ENCODE measurements around the gene NAA20.

The NAA20 gene

GRCh38 chr20:20017001-20017843 lies at the start of gene NAA20:
Gene NAA20, plus strand, starts transcription at chr20:20017362. Its CDS starts 35 bp downstream, at chr20:20017397.
- peak; percentile 89 for TF ChIP-seq ZFX (IDR thresholded peaks at IDR 0.05)
- TF ChIP-seq, protein P1, sequence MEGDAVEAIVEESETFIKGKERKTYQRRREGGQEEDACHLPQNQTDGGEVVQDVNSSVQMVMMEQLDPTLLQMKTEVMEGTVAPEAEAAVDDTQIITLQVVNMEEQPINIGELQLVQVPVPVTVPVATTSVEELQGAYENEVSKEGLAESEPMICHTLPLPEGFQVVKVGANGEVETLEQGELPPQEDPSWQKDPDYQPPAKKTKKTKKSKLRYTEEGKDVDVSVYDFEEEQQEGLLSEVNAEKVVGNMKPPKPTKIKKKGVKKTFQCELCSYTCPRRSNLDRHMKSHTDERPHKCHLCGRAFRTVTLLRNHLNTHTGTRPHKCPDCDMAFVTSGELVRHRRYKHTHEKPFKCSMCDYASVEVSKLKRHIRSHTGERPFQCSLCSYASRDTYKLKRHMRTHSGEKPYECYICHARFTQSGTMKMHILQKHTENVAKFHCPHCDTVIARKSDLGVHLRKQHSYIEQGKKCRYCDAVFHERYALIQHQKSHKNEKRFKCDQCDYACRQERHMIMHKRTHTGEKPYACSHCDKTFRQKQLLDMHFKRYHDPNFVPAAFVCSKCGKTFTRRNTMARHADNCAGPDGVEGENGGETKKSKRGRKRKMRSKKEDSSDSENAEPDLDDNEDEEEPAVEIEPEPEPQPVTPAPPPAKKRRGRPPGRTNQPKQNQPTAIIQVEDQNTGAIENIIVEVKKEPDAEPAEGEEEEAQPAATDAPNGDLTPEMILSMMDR (conservative IDR thresholded peaks at IDR 0.05) = peak; percentile 71
- peak within 1 kb of the TSS; percentile 96 for H3K27ac ChIP-seq

GRCh38 chr20:19967445-19967844 lies 49.7 kb upstream of the NAA20 start:
- no peak for TF ChIP-seq ZFX (IDR thresholded peaks at IDR 0.05)
- TF ChIP-seq, protein P1 (conservative IDR thresholded peaks at IDR 0.05) = no peak
- no peak overlapping the region for H3K27ac ChIP-seq

- H3K27ac ChIP-seq = peak overlapping the region; percentile 42; the same call in 1 of the 2 replicates
- TF ChIP-seq, protein P1 (conservative IDR thresholded peaks at IDR 0.05) = no peak
- TF ChIP-seq ZFX (IDR thresholded peaks at IDR 0.05) = no peak
Measured at GRCh38 chr20:19968028-19968427, 49.1 kb upstream of the NAA20 start.

- TF ChIP-seq, protein P1 (conservative IDR thresholded peaks at IDR 0.05) = no peak
- no peak for TF ChIP-seq ZFX (IDR thresholded peaks at IDR 0.05)
- peak overlapping the region; percentile 42; the same call in 1 of the 2 replicates for H3K27ac ChIP-seq
Measured at GRCh38 chr20:19968466-19969073, 48.6 kb upstream of the NAA20 start.

DNA sequence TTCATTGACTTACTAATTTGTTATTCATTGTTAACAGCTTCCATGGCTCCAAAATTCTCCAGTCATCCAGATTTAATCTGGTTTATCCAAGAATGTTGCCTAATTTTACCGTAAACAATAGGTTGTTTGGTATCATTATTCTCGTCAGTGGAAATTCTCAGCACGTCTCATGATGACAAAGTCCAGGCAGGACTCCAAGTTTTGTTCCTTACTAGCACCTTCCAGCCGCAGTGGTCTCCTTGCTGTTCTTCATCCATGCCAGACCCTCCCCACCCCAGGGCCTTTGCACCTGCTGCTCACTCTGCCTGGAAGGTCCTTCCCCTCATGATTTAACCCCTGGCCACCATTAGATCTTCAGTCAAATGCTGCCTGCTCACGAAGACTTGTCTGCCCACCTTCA lies 48.1 kb upstream of the NAA20 start:
- no peak for TF ChIP-seq ZFX (IDR thresholded peaks at IDR 0.05)
- TF ChIP-seq, protein P1 (conservative IDR thresholded peaks at IDR 0.05) = no peak
- no peak overlapping the region for H3K27ac ChIP-seq

DNA sequence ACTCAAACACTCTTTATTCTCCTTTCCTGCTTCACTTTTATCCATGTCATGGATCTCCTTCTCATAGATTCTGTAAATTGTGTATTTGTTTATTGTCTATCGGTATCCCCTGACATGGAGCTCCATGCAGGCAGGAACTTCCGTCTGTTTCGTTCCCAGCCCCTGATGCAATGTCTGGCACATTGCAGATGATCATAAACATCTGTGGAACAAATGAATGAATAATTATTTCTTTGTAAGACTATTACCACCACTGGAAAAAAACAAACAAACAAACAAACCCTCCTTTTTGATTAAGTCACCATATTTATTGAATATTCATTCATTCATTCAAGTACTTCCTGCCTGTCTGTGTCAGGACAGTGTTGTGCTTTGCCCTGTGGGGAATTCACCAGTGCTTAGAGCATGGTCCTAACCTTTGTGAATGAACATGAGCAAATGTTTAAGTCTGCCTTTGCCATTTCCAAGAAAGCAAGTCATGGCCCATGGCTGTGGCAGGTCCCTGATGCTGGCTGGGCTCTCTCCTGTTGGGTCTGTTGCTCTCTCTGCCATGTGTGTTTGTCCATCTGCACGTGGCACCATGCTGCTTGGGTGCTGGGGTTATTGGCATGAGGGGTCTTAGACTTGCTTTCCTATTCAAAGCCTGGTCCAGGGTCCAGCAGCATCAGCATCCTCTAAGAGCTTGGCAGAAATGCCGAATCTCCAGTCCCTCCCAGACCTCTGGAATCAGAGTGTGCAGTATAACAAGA lies 47.5 kb upstream of the NAA20 start:
- no peak overlapping the region for H3K27ac ChIP-seq
- no peak for TF ChIP-seq ZFX (IDR thresholded peaks at IDR 0.05)
- TF ChIP-seq, protein P1 (conservative IDR thresholded peaks at IDR 0.05) = no peak
